Measurements from ENCODE around the gene PCP4. TPM values are rescaled to one million over a fixed set of nuclear protein-coding genes. Genes with fewer than 3 reads are reported as not detected.

PCP4 gene
- total RNA-seq, 1 donor from 2014 or later: not detected

DNA sequence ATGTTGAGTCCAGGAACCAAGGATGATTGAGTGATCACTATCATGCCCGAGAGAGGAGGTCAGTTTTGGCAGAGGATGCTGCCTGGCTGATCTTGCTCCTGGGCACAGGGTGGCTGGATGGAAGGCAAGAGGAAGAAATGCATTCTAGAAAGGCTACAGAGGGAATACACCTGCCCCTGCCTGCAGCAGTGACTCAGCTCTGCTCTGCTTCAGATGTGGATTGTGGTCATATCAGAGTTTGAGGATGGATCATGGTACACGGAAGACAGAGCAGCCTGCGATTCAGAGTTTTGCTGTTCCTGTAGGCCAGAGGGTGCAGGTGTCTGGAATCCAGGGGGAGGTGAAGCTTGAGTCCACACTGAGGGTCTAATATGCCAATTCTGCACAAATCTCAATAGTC lies 37.2 kb downstream of the PCP4 start:
- Histone ChIP-seq H3K4me1 (no peaks in the 10 kb centered on the region), H3K27ac (no peak overlapping the region), H3K36me3 (no peaks in the 10 kb centered on the region), H3K27me3 (no peaks in the 10 kb centered on the region), H3K9me3 (no peaks in the 10 kb centered on the region), H3K4me3 (no peak overlapping the region)
- TF ChIP-seq, protein P1, sequence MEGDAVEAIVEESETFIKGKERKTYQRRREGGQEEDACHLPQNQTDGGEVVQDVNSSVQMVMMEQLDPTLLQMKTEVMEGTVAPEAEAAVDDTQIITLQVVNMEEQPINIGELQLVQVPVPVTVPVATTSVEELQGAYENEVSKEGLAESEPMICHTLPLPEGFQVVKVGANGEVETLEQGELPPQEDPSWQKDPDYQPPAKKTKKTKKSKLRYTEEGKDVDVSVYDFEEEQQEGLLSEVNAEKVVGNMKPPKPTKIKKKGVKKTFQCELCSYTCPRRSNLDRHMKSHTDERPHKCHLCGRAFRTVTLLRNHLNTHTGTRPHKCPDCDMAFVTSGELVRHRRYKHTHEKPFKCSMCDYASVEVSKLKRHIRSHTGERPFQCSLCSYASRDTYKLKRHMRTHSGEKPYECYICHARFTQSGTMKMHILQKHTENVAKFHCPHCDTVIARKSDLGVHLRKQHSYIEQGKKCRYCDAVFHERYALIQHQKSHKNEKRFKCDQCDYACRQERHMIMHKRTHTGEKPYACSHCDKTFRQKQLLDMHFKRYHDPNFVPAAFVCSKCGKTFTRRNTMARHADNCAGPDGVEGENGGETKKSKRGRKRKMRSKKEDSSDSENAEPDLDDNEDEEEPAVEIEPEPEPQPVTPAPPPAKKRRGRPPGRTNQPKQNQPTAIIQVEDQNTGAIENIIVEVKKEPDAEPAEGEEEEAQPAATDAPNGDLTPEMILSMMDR (IDR thresholded peaks at IDR 0.05): no peak
- intact Hi-C loops (cut with DNase I): no loop called here
- DNase-seq (ENCODE audit: low spot score in 2 of 2): no peak

DNA sequence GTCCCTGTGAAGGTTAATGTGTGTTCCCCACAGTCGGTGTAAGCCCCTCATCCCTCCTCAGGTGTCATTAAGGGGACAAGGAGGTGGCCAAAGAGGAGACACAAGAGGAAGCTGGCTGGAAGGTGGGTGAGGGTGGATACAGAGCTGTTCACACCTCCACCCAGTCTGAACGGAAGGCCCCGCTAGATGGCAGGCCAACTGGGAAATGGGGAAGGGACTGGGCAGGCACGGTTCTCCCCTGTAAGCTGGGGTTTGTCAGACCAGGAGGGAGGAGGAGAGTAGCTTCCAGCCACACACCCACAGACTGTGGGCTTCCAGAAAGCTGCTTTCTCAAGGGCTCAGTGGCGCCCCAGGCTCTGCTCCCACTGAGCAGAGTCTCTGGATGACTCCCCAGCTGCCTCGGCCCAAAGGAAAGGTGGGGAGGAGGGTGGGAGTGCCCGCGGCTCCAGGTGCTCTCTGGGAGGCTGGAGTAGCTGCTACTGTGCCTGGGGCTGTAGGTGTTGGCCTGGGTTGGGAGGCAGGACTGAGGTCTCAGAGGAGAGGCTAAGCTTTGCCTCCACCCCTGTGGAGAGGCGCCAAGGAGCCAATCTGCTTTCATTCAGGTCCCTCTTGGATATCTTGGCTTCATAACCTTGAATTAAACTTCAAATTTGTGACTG lies 41.2 kb downstream of the PCP4 start:
- TF ChIP-seq, protein P1 (IDR thresholded peaks at IDR 0.05): no peak
- Histone ChIP-seq H3K9me3 (no peaks in the 10 kb centered on the region), H3K27ac (no peak overlapping the region), H3K4me3 (no peak overlapping the region), H3K27me3 (no peaks in the 10 kb centered on the region), H3K36me3 (no peaks in the 10 kb centered on the region), H3K4me1 (no peaks in the 10 kb centered on the region)
- DNase-seq (ENCODE audit: low spot score in 2 of 2): no peak
- intact Hi-C loops (cut with DNase I): no loop called here

- no peak for DNase-seq (ENCODE audit: low spot score in 2 of 2)
- Histone ChIP-seq H3K4me1 (no peaks in the 10 kb centered on the region), H3K27ac (no peak overlapping the region), H3K9me3 (no peaks in the 10 kb centered on the region), H3K36me3 (no peaks in the 10 kb centered on the region), H3K27me3 (no peaks in the 10 kb centered on the region), H3K4me3 (no peak overlapping the region)
- TF ChIP-seq, protein P1 (IDR thresholded peaks at IDR 0.05): no peak
- intact Hi-C loops (cut with DNase I): no loop called here
Measured at GRCh38 chr21:39911286-39912199, 44.3 kb downstream of the PCP4 start.

GRCh38 chr21:39913706-39914305 lies 46.6 kb downstream of the PCP4 start:
- H3K36me3 ChIP-seq: no peaks in the 10 kb centered on the region
- H3K27ac ChIP-seq: no peak overlapping the region
- intact Hi-C loops (cut with DNase I): no loop called here
- H3K27me3 ChIP-seq: no peaks in the 10 kb centered on the region
- no peak overlapping the region for H3K4me3 ChIP-seq
- TF ChIP-seq, protein P1 (IDR thresholded peaks at IDR 0.05): no peak
- no peak for DNase-seq (ENCODE audit: low spot score in 2 of 2)
- H3K4me1 ChIP-seq: no peaks in the 10 kb centered on the region
- H3K9me3 ChIP-seq: no peaks in the 10 kb centered on the region

GRCh38 chr21:39915881-39916280 lies 48.6 kb downstream of the PCP4 start:
- TF ChIP-seq, protein P1 (IDR thresholded peaks at IDR 0.05): no peak
- no peak for DNase-seq (ENCODE audit: low spot score in 2 of 2)
- Histone ChIP-seq H3K4me3 (no peak overlapping the region), H3K27ac (no peak overlapping the region), H3K27me3 (no peaks in the 10 kb centered on the region), H3K36me3 (no peaks in the 10 kb centered on the region), H3K4me1 (no peaks in the 10 kb centered on the region), H3K9me3 (no peaks in the 10 kb centered on the region)
- intact Hi-C loops (cut with DNase I): no loop called here
